Naive thymus-derived CD4-positive, alpha-beta T cell (primary cell): Measurements from ENCODE around the gene COL9A3. TPM values are rescaled to one million over a fixed set of nuclear protein-coding genes. Genes with fewer than 3 reads are reported as not detected.

Experiments
- ATAC-seq: fragments of 150-1000 bp; cut with Tn5 transposase; 2 replicates; pipeline ENCODE4 v1.10.0; 2021; ENCODE audit warnings: mild to moderate bottlenecking, moderate library complexity
- CTCF ChIA-PET: fragments of 350-600 bp; sonication (Branson Sonifier 250); formaldehyde crosslinking; loops from one replicate; lab custom pipeline; 2021; ENCODE audit warnings: antibody characterized with exemption; lab: Charles Lee
- POLR2A ChIA-PET: fragments of 350-600 bp; sonication (Branson Sonifier 250); formaldehyde crosslinking; loops from one replicate; lab custom pipeline; 2021; ENCODE audit warnings: antibody characterized with exemption, inconsistent platforms; lab: Charles Lee
- DNase-seq, 9 donors: peaks; one replicate each; pipeline versions ENCODE4 v3.0.0 to v3.0.0-alpha.2; 2020 to 2022; ENCODE audit warnings: mixed read lengths in 1 of 9
- H3K27ac ChIP-seq: one replicate; pipeline ENCODE4 v1.7.0; 2013; ENCODE audit warnings: mild to moderate bottlenecking, low read depth, low read length, moderate library complexity
- H3K27me3 ChIP-seq, 2 donors: one replicate each; pipeline ENCODE4 v1.7.0; 2013; ENCODE audit warnings: low read length in 2 of 2, mild to moderate bottlenecking in 2 of 2, moderate library complexity in 2 of 2; ENCODE audit not compliant: control insufficient read depth in 2 of 2, insufficient read depth in 2 of 2
- H3K36me3 ChIP-seq, 3 experiments: 1 replicate in 2 of 3; 2 replicates in 1 of 3; pipeline ENCODE4 v1.7.0; 2013; ENCODE audit warnings: low read length in 3 of 3, mild to moderate bottlenecking in 3 of 3, moderate library complexity in 1 of 3; ENCODE audit not compliant: insufficient read depth in 3 of 3, control insufficient read depth in 2 of 3
- H3K4me1 ChIP-seq, 2 donors: one replicate each; pipeline ENCODE4 v1.7.0; 2013; ENCODE audit warnings: low read length in 2 of 2, mild to moderate bottlenecking in 2 of 2, moderate library complexity in 1 of 2; ENCODE audit not compliant: control insufficient read depth in 2 of 2, insufficient read depth in 2 of 2
- H3K4me3 ChIP-seq: 2 replicates; pipeline ENCODE4 v1.7.0; 2013; ENCODE audit warnings: mild to moderate bottlenecking, low read length
- H3K9me3 ChIP-seq, 3 experiments: 1 replicate in 2 of 3; 2 replicates in 1 of 3; pipeline ENCODE4 v1.7.0; 2013; ENCODE audit warnings: low read length in 3 of 3; ENCODE audit not compliant: control insufficient read depth in 2 of 3
- H3K27ac Mint-ChIP-seq, 9 donors: one replicate each; pipeline ENCODE4 v1.8.0; 2020 to 2022; ENCODE audit warnings: mixed read lengths in 9 of 9, mild to moderate bottlenecking in 8 of 9, moderate library complexity in 5 of 9, inconsistent platforms in 2 of 9
- H3K27me3 Mint-ChIP-seq, 5 donors: one replicate each; pipeline ENCODE4 v1.8.0; 2021 to 2022; ENCODE audit warnings: mixed read lengths in 5 of 5, mild to moderate bottlenecking in 1 of 5
- H3K36me3 Mint-ChIP-seq, 5 donors: one replicate each; pipeline ENCODE4 v1.8.0; 2020 to 2022; ENCODE audit warnings: mixed read lengths in 5 of 5, mild to moderate bottlenecking in 3 of 5, inconsistent platforms in 1 of 5
- H3K4me1 Mint-ChIP-seq, 7 donors: one replicate each; pipeline ENCODE4 v1.8.0; 2020 to 2022; ENCODE audit warnings: mixed read lengths in 7 of 7, mild to moderate bottlenecking in 3 of 7, inconsistent platforms in 1 of 7
- H3K4me3 Mint-ChIP-seq, 10 donors: one replicate each; pipeline ENCODE4 v1.8.0; 2020 to 2022; ENCODE audit warnings: mild to moderate bottlenecking in 10 of 10, mixed read lengths in 10 of 10, moderate library complexity in 6 of 10, inconsistent platforms in 2 of 10
- H3K9me3 Mint-ChIP-seq, 11 donors: one replicate each; pipeline ENCODE4 v1.8.0; 2020 to 2022; ENCODE audit warnings: mixed read lengths in 11 of 11, mild to moderate bottlenecking in 4 of 11, inconsistent platforms in 1 of 11, moderate library complexity in 1 of 11
- intact Hi-C, 2 donors: fragments of 100-400 bp; cut with micrococcal nuclease; formaldehyde crosslinking; loops; one replicate each; pipeline ENCODE4 v1.15.1; 2023
- polyA plus RNA-seq, 2 donors: library from polyadenylated mRNA; unstranded; fragments of 300-500 nt; fragmentation: Illumina TruSeq; gene quantifications; one replicate each; pipeline ENCODE4 v1.2.3, GENCODE V29; 2021
- total RNA-seq, 6 experiments: library from RNA in 5 of 6; stranded (reverse) in 5 of 6; gene quantifications; 1 replicate in 5 of 6; 2 replicates in 1 of 6; pipeline ENCODE4 v1.2.3 and lab custom pipeline; 2021 to 2026

The COL9A3 gene
- total and polyA plus RNA-seq, 7 experiments from 2014 or later: 0.32 to 0.59 TPM; not detected in 5

- Histone ChIP-seq H3K27ac (no peak overlapping the region), H3K27me3 (no peaks in the 10 kb centered on the region), H3K4me1 (no peaks in the 10 kb centered on the region), H3K4me3 (no peak overlapping the region), H3K9me3 (no peaks in the 10 kb centered on the region), H3K36me3 (no peaks in the 10 kb centered on the region)
- intact Hi-C loops: no loop called here
- no peak overlapping the region for H3K27ac Mint-ChIP-seq
- H3K27me3 Mint-ChIP-seq: peaks cover 0 to 5% (median 0%) of the 10 kb centered on the region in 5 donors
- ATAC-seq (no peak), DNase-seq (no peak)
- CTCF ChIA-PET: no interaction called here
- POLR2A ChIA-PET: no interaction called here
- no peak overlapping the region for H3K4me3 Mint-ChIP-seq
- no peaks in the 10 kb centered on the region for H3K36me3 Mint-ChIP-seq
- peaks cover 0 to 16% (median 12%) of the 10 kb centered on the region in 7 donors for H3K4me1 Mint-ChIP-seq
- no peaks in the 10 kb centered on the region for H3K9me3 Mint-ChIP-seq
Measured at GRCh38 chr20:62834967-62835730, 18.3 kb downstream of the COL9A3 start.

- H3K4me1 ChIP-seq: no peaks in the 10 kb centered on the region
- DNase-seq (no peak), ATAC-seq (no peak)
- no peaks in the 10 kb centered on the region for H3K9me3 ChIP-seq
- no peak overlapping the region for H3K4me3 Mint-ChIP-seq
- peaks cover 0 to 5% (median 0%) of the 10 kb centered on the region in 5 donors for H3K27me3 Mint-ChIP-seq
- no peaks in the 10 kb centered on the region for H3K9me3 Mint-ChIP-seq
- no peaks in the 10 kb centered on the region for H3K36me3 ChIP-seq
- no peaks in the 10 kb centered on the region for H3K36me3 Mint-ChIP-seq
- peaks cover 0 to 16% (median 12%) of the 10 kb centered on the region in 7 donors for H3K4me1 Mint-ChIP-seq
- H3K27ac ChIP-seq: no peak overlapping the region
- no peaks in the 10 kb centered on the region for H3K27me3 ChIP-seq
- intact Hi-C loops: no loop called here
- ChIA-PET CTCF (no interaction called here), POLR2A (no interaction called here)
- H3K4me3 ChIP-seq: no peak overlapping the region
- no peak overlapping the region for H3K27ac Mint-ChIP-seq
Measured at GRCh38 chr20:62835931-62836861, 19.3 kb downstream of the COL9A3 start.

- POLR2A ChIA-PET: no interaction called here
Measured at GRCh38 chr20:62836967-62837490, 20.2 kb downstream of the COL9A3 start.

GRCh38 chr20:62837790-62838127 is 20.9 kb downstream of the COL9A3 start:
- H3K36me3 ChIP-seq: no peaks in the 10 kb centered on the region
- POLR2A ChIA-PET: no interaction called here
- no peaks in the 10 kb centered on the region for H3K9me3 ChIP-seq
- H3K4me1 ChIP-seq: no peaks in the 10 kb centered on the region
- DNase-seq (no peak), ATAC-seq (peak; percentile 8)
- Mint-ChIP-seq H3K4me1 (peaks cover 0 to 3% (median 3%) of the 10 kb centered on the region in 7 donors), H3K9me3 (no peaks in the 10 kb centered on the region), H3K4me3 (no peak overlapping the region), H3K27ac (no peak overlapping the region), H3K27me3 (peaks cover 0 to 5% (median 0%) of the 10 kb centered on the region in 5 donors), H3K36me3 (peaks cover 0 to under 1% (median 0%) of the 10 kb centered on the region in 5 donors)
- intact Hi-C loops: no loop called here
- no peak overlapping the region for H3K27ac ChIP-seq
- CTCF ChIA-PET: no interaction called here
- no peak overlapping the region for H3K4me3 ChIP-seq
- no peaks in the 10 kb centered on the region for H3K27me3 ChIP-seq

More at GRCh38 chr20:62836967-62837490, 20.2 kb downstream of the COL9A3 start:
- Mint-ChIP-seq H3K4me1 (peaks cover 0 to 10% (median 8%) of the 10 kb centered on the region in 7 donors), H3K4me3 (no peak overlapping the region), H3K36me3 (no peaks in the 10 kb centered on the region), H3K27me3 (peaks cover 0 to 5% (median 0%) of the 10 kb centered on the region in 5 donors), H3K9me3 (no peaks in the 10 kb centered on the region), H3K27ac (peak overlapping the region in 1 of 9 donors; percentile 62)
- no peak overlapping the region for H3K27ac ChIP-seq
- no peaks in the 10 kb centered on the region for H3K36me3 ChIP-seq
- intact Hi-C loops: no loop called here
- DNase-seq (no peak), ATAC-seq (no peak)
- H3K4me3 ChIP-seq: no peak overlapping the region
- no peaks in the 10 kb centered on the region for H3K27me3 ChIP-seq
- CTCF ChIA-PET: no interaction called here
- no peaks in the 10 kb centered on the region for H3K4me1 ChIP-seq
- no peaks in the 10 kb centered on the region for H3K9me3 ChIP-seq

- ChIA-PET CTCF (no interaction called here), POLR2A (no interaction called here)
- Histone ChIP-seq H3K27me3 (no peaks in the 10 kb centered on the region), H3K4me1 (no peaks in the 10 kb centered on the region), H3K36me3 (no peaks in the 10 kb centered on the region), H3K4me3 (no peak overlapping the region), H3K9me3 (no peaks in the 10 kb centered on the region), H3K27ac (no peak overlapping the region)
- Mint-ChIP-seq H3K36me3 (peaks cover 0 to 4% (median 3%) of the 10 kb centered on the region in 5 donors), H3K4me3 (no peak overlapping the region), H3K27me3 (peaks cover 0 to 5% (median 0%) of the 10 kb centered on the region in 5 donors), H3K9me3 (no peaks in the 10 kb centered on the region), H3K27ac (peak overlapping the region in 1 of 9 donors; percentile 28), H3K4me1 (no peaks in the 10 kb centered on the region)
- no peak for DNase-seq
- intact Hi-C loops: no loop called here
- peak; percentile 63 for ATAC-seq
Measured at GRCh38 chr20:62838128-62838891, 21.5 kb downstream of the COL9A3 start.

- no peaks in the 10 kb centered on the region for H3K27me3 ChIP-seq
- ChIA-PET POLR2A (no interaction called here), CTCF (no interaction called here)
- no peak overlapping the region for H3K4me3 Mint-ChIP-seq
- no peaks in the 10 kb centered on the region for H3K4me1 Mint-ChIP-seq
- H3K36me3 Mint-ChIP-seq: peaks cover 0 to 7% (median 3%) of the 10 kb centered on the region in 5 donors
- ATAC-seq (no peak), DNase-seq (no peak)
- H3K27ac Mint-ChIP-seq: no peak overlapping the region
- H3K27me3 Mint-ChIP-seq: peaks cover 0 to 5% (median 0%) of the 10 kb centered on the region in 5 donors
- no peaks in the 10 kb centered on the region for H3K36me3 ChIP-seq
- no peak overlapping the region for H3K27ac ChIP-seq
- H3K4me1 ChIP-seq: no peaks in the 10 kb centered on the region
- no peaks in the 10 kb centered on the region for H3K9me3 ChIP-seq
- no peaks in the 10 kb centered on the region for H3K9me3 Mint-ChIP-seq
- intact Hi-C loops: no loop called here
- no peak overlapping the region for H3K4me3 ChIP-seq
Measured at GRCh38 chr20:62839261-62839660, 22.4 kb downstream of the COL9A3 start.
